HG03135 (cell line): ENCODE measurements around the gene GSTO1.

Experiments
- ATAC-seq: cut with Tn5 transposase; IDR thresholded peaks from one replicate; pipeline ENCODE4 v1.9.1; 2021; ENCODE audit warnings: mild to moderate bottlenecking, moderate library complexity; ENCODE audit not compliant: unreplicated experiment

Gene GSTO1

DNA sequence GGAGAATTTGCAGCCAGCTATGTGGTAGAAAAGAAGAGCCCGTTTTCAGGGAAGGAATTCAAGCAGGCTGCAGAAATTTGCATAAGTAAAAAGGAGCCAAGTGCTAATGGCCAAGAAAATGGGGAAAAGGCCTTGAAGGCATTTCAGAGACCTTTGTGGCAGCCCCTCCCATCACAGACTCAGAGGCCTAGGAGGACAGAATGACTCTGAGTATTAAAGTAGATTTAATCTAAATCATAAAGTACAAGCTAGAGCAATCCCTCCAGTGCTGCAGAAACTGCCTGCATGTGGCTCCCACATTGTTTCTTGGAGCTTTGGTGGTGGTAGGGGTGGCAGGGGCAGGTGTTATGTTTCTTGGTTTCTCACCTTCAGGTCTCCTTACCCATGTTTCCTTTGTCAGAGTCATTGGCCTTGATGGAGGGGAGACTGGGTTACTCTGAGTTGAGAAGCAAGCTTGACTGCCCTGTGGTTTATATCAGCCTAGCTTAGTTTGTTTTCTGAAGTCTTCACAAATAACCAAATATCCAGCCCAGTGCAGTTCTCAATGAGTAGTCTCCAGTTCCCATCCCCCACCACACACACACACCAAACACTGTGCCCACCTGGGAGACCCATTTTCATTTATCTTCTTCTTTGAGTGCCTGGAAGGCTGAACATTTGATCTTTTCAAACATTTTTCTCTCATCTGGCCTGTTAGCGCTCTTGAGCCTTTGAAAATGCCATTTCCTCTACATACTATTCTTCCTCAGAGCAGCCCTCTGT lies 49.1 kb downstream of the GSTO1 start:
- ATAC-seq = no peak

DNA sequence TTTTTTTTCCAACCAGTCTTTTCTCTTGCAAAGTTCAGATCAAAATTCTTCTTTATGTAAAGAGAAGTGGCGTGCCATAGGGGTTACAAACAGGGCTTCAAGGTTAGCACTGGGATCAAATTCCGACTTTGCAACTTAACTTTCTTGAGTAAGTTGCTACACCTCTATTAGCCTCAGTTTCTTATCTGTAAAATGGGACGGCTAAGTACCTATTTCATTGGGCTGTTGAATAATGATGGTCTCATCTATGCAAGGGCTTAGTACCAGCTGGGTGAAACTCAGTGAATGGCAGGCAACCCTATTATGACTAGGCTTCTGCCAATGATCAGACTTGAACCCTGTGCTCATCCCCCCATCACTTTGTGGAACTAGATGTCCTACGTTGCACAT lies 49.7 kb downstream of the GSTO1 start:
- ATAC-seq = no peak

DNA sequence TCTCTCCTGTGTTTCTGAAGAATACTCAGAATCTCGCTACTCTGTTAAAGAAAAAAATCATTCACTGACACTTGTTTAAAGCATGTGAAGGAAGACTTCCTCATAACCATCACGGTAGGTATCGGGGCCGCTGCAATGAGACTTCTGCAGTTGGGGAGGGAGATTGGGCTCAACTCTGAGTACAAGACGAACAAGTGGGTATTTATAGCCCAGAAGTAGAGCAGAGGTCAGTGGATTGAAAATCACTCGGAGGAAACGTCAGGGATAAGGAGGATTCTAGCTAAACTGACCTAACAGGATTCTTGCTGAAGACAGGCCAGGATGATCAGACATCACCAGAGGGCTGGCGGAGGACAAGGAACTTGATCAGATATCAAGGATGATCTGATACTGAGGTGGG lies 50.2 kb downstream of the GSTO1 start:
- ATAC-seq = no peak

DNA sequence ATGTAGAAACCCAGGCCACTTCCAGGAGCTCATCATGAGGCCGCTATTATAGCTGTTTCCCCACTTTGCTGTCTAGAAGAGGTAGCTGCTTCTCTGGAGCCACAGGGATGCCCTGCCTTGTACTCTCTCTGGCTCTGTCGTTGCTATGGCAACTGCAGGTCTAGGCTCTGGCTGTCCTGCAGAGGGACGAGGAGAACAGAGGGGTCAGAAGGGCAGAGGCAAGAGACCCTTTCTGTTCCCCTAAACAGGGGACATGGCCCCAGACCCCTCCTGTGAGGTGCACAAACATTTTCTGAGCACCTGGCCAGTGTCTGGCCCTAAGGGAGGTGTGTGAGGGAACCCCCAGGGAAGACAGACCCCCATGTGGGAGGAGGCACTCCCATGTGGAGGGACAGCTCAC lies 52.2 kb downstream of the GSTO1 start:
- ATAC-seq = no peak

DNA sequence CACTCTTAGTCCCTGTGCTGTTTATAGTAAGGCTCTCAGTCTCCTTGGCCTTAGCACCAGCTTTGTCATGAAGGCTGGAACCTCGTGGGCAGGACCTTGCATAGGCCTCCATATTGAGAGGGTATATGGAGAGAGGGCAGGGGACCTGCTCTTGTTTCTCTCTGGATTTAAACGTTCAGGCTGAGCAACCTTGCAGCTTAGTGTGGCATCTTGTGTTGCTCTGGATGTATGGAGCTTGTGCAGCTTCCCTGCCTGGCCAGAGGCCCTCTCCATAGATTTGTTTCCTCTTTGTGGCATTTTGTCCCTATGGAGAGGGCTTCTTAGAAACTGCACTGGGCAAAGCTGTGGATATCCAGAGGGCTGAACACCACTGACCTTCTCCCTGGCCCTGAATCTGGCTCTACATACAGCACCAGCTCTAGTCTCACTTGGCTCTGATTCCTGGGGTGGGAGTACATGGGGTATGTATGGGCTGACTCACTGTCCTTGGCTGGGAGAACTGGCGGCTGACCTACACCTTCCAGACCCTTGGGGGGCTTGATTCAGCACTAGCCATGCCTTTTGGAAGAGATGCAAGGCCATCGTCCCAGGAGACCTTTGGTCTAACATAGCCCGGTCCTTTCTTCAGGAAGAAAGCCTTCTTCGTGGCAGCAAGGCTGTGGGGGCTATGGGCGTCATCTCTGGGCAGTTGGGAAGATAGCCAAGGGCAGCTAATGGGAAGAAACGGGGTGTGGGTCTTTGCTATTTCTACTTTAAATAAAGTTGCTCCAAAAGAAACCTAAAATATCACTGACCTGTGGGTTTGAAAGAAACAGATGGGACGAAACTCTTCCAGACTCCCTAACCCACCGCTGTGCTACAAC lies 53.1 kb downstream of the GSTO1 start:
- ATAC-seq = no peak

DNA sequence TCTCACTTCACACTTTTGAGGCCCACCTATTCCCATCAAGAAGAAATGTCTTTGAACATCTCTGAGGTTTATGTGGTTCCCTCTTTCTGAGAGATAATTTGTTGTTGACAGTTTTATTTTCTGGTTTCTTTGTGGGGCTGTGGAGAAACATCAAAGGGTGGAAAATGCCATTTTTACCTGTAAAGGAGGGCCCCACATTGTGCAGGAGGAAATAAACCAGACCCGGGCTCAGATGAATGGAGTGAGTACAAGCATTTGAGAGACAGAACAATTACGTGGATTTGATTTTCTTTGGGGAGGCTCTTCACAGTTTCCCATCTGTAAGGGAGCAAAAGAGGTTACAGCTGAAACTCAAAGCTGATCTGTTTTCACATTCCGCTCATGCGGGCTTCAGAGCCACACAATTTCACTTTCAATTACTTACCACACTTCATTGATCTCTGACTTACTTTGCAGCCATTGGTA lies 53.8 kb downstream of the GSTO1 start:
- ATAC-seq = peak; percentile 71

DNA sequence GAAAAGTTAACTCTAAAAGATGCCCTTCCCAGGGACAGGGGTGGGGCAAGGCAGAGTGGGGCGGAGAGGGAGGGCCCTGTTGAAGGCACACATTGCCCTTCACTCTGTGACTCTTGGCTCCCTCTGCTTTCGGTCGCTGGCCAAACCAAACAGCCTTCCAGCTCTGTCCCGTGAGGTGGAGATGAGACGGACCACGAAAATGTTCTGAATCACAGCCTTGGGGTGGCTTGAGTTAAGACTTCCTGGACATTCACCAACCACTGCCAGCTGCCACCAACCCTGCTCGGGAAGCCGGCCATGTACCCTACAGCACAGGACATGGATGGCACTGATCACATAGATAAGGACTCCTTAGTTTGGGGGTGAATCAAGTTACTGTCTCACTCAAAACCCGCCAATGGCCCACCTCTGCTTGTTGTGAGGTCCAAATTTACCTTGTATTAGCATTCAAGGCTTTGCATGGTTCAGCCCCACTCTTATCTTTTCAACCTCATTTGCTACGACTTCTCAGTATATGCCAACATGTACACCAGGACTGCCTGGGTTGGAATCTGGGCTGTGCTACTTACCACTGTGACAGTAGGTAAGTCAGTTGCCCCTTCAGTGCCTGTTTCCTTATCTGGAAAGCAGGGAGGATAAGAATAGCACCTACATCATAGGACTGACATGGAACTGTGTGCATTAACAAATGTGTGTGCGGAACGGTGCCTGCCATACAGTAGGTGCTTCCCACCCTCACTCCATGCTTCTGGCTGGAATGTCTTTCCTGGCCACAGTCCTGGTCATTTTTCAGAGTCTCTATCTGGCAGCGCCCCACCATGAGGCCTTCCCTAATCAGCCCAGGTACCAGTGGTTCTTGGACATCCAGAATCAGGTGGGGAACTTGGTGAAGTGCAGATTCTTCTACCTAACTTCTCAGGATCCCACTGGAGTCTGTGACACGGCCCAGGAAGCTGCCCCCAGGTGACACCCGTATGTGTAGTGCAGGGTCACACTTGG lies 55.6 kb downstream of the GSTO1 start:
- ATAC-seq = no peak

DNA sequence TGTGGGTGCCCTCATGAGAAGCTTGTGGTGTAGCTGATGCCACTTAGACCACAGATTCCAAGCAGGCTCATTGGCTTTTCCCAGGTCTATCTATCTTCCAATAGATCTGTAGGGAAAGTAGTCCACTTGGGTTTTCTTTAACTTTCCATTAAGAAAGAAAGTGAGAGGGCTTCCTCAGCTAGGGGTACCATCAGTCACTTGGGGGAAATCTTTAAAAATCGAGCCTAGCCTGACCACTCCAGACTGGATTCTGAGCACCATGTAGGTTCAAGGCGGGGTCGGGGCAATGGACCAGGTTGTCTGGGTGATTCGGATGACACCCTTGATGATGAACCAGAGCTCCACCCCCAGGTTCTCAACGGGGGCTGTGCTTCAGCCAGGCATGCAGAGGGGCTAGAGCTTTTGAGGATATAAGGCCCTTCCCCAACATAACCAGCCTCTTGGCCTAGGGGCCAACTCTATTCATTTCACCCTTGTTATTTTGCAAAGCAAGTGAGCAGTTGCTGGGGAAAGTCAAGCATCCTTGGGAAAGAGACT lies 56.6 kb downstream of the GSTO1 start:
- no peak for ATAC-seq

DNA sequence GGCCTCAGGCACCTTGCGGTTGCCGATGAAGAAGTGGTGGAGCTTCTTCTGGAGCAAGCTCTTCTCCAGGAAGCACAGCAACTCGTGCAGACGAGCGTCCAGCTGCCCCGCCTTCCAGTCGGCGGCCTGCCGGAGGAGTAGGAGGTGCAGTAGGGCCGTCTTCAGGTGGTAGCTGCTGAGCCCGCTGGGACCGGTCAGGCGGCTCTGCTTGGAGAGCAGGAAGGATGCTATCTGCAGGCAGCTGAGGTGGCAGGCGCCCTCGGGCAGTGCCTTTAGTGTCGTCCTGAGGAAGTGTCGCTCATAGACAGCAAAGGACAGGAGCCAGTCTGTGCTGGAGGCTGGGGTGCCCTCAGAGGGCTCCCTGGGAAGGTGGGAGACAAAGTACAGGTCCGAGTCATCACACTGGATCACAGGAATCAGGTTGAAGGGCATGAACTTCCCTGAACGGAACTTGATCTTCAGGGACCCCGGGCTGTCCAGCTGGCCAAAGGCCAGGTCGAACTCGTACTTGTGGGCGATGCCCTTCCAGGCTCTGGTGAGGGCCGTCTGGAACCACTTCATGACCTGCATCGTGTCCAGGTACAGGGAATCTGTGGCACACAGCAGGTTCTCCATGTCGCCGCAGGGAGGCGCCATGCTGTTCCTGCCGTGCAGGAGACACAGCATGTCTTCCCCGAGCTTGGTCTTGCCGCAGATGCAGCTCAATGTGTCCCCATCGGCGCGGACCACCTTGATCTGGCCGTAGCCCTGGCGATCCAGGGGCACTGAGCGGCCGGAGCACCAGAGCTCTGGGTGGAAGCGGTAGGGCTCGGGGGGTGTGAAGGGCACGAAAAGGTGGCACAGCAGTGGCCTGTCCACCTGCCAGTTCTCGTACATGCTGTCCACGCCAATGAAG lies 60.1 kb downstream of the GSTO1 start:
- ATAC-seq = no peak

DNA sequence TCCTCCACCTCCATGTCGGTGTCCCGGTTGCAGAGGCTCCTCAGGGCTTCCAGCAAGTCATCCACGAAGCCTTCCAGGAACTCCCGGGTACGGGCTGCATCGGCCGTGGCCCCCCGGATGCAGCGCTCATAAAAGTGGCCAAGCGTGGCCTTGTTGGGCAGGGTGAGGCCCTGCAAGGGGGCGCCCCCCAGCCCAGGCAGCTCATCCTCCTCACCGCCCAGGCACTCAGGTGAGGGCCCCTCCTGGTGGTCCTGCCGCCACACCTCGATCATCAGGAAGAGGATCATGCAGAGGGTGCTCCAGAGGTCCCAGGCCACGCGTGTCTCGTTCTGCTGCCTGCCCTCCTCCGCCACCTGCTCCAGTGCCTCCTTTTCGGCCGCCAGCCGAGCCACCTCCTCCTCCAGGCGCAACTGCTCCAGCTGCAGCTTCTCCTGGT lies 60.8 kb downstream of the GSTO1 start:
- no peak for ATAC-seq

DNA sequence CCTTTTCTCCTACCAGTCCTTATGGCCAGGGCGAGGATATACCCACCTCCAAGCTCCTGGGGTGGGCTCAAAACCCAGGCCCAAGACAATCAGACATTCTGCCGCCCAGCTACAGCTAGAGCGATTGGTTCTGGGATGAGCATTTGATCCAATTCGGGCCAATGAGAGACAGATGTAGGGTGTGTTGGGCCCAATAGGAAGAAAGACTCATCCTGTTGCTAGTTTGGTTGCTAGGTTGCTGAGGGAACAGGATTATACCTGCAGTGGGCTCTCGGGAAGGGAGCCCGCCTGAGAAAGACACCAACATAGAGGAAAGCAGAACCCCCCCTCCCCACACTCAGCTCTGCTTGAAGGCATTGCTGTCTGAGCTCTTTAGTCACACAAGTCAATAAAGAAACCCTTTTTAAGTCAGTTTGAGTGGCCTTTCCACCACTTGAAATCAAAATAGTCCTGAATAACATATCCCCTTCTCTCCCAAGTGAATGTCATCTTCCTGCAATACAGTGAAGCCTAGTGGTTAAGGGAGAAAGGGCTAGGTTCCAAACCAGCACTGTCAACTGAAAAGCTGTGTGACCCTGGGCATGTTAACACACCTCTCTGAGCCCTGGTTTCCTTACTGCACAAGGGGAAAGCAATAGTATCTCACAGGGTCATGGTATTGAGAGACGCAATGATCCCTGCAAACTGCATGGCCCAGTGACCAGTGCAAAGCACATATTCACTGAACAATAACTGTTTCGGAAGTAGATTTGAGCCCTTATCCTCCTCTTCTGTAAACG lies 61.8 kb downstream of the GSTO1 start:
- no peak for ATAC-seq
